Measurements from ENCODE around the gene YIF1A. TPM values are rescaled to one million over a fixed set of nuclear protein-coding genes. Genes with fewer than 3 reads are reported as not detected.

YIF1A gene
- total RNA-seq, 2 experiments from 2014 or later: 39.1 to 45.4 TPM

GRCh38 chr11:66251809-66252208 is 37.1 kb downstream of the YIF1A start:
- Mint-ChIP-seq H3K9me3 (no peaks in the 10 kb centered on the region), H3K27ac (no peak overlapping the region), H3K4me3 (no peak overlapping the region), H3K36me3 (ENCODE audit: low read depth) (peaks cover 8% of the 10 kb centered on the region), H3K4me1 (peaks cover 25% of the 10 kb centered on the region), H3K27me3 (no peaks in the 10 kb centered on the region)
- POLR2A ChIA-PET: no interaction called here
- DNase-seq: no peak
- CTCF ChIA-PET: interaction anchor here (1.3 to 4.5 kb wide), 3 partner anchors 13 to 29 kb away, joined by 3 to 19 read pairs (median 5); no protein-coding TSS in a partner anchor

GRCh38 chr11:66248903-66249302 is 40.0 kb downstream of the YIF1A start:
- POLR2A ChIA-PET: no interaction called here

GRCh38 chr11:66247801-66248200 is 41.1 kb downstream of the YIF1A start:
- Mint-ChIP-seq H3K27me3 (no peaks in the 10 kb centered on the region), H3K4me3 (no peak overlapping the region), H3K27ac (no peak overlapping the region), H3K9me3 (no peaks in the 10 kb centered on the region), H3K4me1 (peaks cover 14% of the 10 kb centered on the region), H3K36me3 (ENCODE audit: low read depth) (peaks cover 12% of the 10 kb centered on the region)
- ChIA-PET POLR2A (no interaction called here), CTCF (interaction anchor here (1.1 to 1.6 kb wide), 2 partner anchors 25 to 138 kb away, joined by 3 to 5 read pairs; no protein-coding TSS in a partner anchor)
- no peak for DNase-seq

More at GRCh38 chr11:66248903-66249302, 40.0 kb downstream of the YIF1A start:
- no peak for DNase-seq
- Mint-ChIP-seq H3K27ac (no peak overlapping the region), H3K4me1 (peaks cover 15% of the 10 kb centered on the region), H3K4me3 (no peak overlapping the region), H3K27me3 (no peaks in the 10 kb centered on the region), H3K9me3 (no peaks in the 10 kb centered on the region), H3K36me3 (ENCODE audit: low read depth) (peaks cover 10% of the 10 kb centered on the region)
- CTCF ChIA-PET: interaction anchor here (1.1 to 4.5 kb wide), 2 partner anchors 26 to 27 kb away, joined by 3 to 19 read pairs; no protein-coding TSS in a partner anchor

DNA sequence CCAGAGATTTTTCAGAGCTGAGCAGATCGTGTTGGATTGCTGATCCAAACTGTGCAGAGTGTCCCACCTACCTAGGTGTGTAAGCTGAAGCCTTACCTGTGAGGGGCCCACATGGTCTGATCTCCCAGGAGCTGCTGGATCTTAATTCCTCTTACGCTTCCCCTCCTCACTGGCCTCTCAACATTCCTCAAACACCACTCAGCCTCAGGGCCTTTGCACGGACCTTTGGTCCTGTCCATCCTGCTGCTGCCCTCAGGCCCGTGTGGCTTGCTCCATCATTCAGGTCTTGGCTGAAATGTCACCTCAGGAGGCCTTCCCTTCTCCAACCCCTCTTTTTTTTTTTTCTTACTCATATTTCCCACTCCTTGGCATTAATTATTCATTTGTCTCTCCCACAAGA is 41.6 kb downstream of the YIF1A start:
- Mint-ChIP-seq H3K4me3 (no peak overlapping the region), H3K36me3 (ENCODE audit: low read depth) (peaks cover 15% of the 10 kb centered on the region), H3K27ac (no peak overlapping the region), H3K27me3 (no peaks in the 10 kb centered on the region), H3K9me3 (no peaks in the 10 kb centered on the region), H3K4me1 (peaks cover 17% of the 10 kb centered on the region)
- ChIA-PET POLR2A (no interaction called here), CTCF (interaction anchor here (0.9 to 1.6 kb wide), 2 partner anchors 25 to 139 kb away, joined by 5 to 6 read pairs; no protein-coding TSS in a partner anchor)
- no peak for DNase-seq

GRCh38 chr11:66243782-66244535 is 45.0 kb downstream of the YIF1A start:
- H3K9me3 Mint-ChIP-seq: no peaks in the 10 kb centered on the region
- H3K36me3 Mint-ChIP-seq (ENCODE audit: low read depth): peaks cover 16% of the 10 kb centered on the region
- no peak for DNase-seq
- CTCF ChIA-PET: interaction anchor here (1.1 to 1.5 kb wide), 4 partner anchors 11 to 39 kb away, joined by 3 to 4 read pairs (median 3); no protein-coding TSS in a partner anchor
- H3K27me3 Mint-ChIP-seq: no peaks in the 10 kb centered on the region
- POLR2A ChIA-PET: interaction anchor here (0.6 kb wide), 1 partner anchor 12 kb away, joined by 3 read pairs; no protein-coding TSS in a partner anchor
- H3K4me1 Mint-ChIP-seq: peaks cover 17% of the 10 kb centered on the region
- no peak overlapping the region for H3K4me3 Mint-ChIP-seq
- peak overlapping the region; percentile 80 for H3K27ac Mint-ChIP-seq

DNA sequence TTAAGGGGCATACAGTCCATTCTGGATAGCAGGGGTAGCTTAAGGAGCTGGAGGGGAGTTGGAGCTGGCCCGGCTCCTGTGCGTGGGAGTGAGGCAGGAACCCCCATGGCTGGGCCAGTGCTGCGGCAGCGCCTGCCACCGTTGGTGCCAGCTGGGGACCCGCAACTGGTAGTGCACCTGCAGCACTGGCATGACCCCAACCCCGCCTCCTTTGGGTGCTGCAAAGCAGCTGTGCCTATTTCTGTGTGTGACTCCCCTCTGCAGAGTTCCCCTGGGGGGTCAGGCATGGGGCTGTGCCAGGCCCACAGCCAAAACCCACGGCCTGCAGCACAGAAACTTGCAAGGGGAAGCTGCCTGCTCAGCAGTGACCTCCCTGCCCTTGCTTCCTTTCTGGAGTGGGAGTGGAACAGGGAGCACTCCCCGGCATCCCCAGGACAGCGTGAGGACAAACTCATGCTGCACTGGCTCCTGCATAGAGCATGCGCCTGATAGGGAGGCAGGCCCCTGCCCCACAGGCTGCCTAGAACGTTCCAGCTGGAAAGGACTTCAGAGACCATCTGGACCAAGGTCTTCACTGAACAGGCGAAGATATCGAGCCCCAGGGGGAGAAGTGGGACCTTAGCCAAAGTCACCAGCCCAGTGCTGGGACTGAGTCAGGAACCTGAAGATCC is 46.7 kb downstream of the YIF1A start:
- H3K36me3 Mint-ChIP-seq (ENCODE audit: low read depth): peaks cover 17% of the 10 kb centered on the region
- H3K9me3 Mint-ChIP-seq: no peaks in the 10 kb centered on the region
- POLR2A ChIA-PET: no interaction called here
- CTCF ChIA-PET: interaction anchor here (0.5 to 2.3 kb wide), 6 partner anchors 11 to 177 kb away, joined by 3 to 18 read pairs (median 3); no protein-coding TSS in a partner anchor
- DNase-seq: no peak
- peaks cover 16% of the 10 kb centered on the region for H3K4me1 Mint-ChIP-seq
- peak overlapping the region; percentile 41 for H3K27ac Mint-ChIP-seq
- no peaks in the 10 kb centered on the region for H3K27me3 Mint-ChIP-seq
- H3K4me3 Mint-ChIP-seq: no peak overlapping the region

DNA sequence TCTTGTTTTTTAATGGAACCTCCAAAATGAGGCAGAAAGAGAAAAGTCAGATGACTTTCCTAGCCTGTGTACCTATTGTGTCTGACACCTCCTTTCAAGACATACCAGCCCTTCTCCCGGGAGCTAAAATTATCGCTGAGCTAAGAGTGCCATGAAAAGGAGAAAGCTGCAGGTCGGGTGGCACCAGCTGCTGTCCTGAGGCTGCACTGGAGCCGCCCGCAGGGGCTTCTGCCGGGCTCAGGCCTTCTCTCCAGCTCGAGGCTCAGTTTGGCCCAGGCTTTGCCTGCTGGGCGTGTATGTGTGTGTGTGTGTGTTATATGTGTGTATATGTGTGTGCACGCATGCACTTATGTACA is 48.2 kb downstream of the YIF1A start:
- H3K27me3 Mint-ChIP-seq: no peaks in the 10 kb centered on the region
- H3K4me3 Mint-ChIP-seq: no peak overlapping the region
- H3K9me3 Mint-ChIP-seq: no peaks in the 10 kb centered on the region
- no peak for DNase-seq
- CTCF ChIA-PET: interaction anchor here (1.0 to 2.3 kb wide), 3 partner anchors 10 to 18 kb away, joined by 3 to 18 read pairs (median 3); no protein-coding TSS in a partner anchor
- H3K4me1 Mint-ChIP-seq: peaks cover 16% of the 10 kb centered on the region
- no peak overlapping the region for H3K27ac Mint-ChIP-seq
- H3K36me3 Mint-ChIP-seq (ENCODE audit: low read depth): peaks cover 18% of the 10 kb centered on the region
- POLR2A ChIA-PET: no interaction called here

GRCh38 chr11:66239998-66240780 is 48.8 kb downstream of the YIF1A start:
- no peak overlapping the region for H3K27ac Mint-ChIP-seq

DNA sequence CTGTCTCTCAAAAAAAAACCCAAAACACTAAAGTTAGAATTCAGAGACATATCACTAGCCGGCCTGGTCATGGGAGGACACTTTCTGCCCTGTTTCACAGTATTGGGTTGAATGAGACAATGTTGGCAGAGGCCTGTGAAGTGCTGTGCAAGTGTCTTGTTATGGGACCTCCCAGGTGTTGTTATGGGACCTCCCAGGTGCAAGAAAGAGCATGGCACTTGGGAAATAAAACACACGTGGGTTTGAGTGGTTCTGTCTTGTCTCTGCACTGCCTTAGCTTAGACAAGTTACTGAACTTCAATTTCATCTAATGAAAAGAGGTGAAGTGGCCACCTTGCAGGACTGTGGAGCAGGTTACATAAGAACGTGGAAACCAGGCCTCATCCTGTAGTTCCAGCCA is 49.4 kb downstream of the YIF1A start:
- H3K4me1 Mint-ChIP-seq: peaks cover 16% of the 10 kb centered on the region
- H3K36me3 Mint-ChIP-seq (ENCODE audit: low read depth): peaks cover 27% of the 10 kb centered on the region
- no peaks in the 10 kb centered on the region for H3K9me3 Mint-ChIP-seq
- no peak for DNase-seq
- no peaks in the 10 kb centered on the region for H3K27me3 Mint-ChIP-seq
- no peak overlapping the region for H3K4me3 Mint-ChIP-seq
- peak overlapping the region; percentile 6 for H3K27ac Mint-ChIP-seq
- CTCF ChIA-PET: no interaction called here
- POLR2A ChIA-PET: no interaction called here

More at GRCh38 chr11:66239998-66240780, 48.8 kb downstream of the YIF1A start:
- H3K4me3 Mint-ChIP-seq: no peak overlapping the region
- peaks cover 23% of the 10 kb centered on the region for H3K36me3 Mint-ChIP-seq (ENCODE audit: low read depth)
- ChIA-PET CTCF (interaction anchor here (1.3 to 2.3 kb wide), 2 partner anchors 13 to 17 kb away, joined by 3 to 18 read pairs; no protein-coding TSS in a partner anchor), POLR2A (no interaction called here)
- DNase-seq: no peak
- peaks cover 16% of the 10 kb centered on the region for H3K4me1 Mint-ChIP-seq
- no peaks in the 10 kb centered on the region for H3K27me3 Mint-ChIP-seq
- H3K9me3 Mint-ChIP-seq: no peaks in the 10 kb centered on the region

DNA sequence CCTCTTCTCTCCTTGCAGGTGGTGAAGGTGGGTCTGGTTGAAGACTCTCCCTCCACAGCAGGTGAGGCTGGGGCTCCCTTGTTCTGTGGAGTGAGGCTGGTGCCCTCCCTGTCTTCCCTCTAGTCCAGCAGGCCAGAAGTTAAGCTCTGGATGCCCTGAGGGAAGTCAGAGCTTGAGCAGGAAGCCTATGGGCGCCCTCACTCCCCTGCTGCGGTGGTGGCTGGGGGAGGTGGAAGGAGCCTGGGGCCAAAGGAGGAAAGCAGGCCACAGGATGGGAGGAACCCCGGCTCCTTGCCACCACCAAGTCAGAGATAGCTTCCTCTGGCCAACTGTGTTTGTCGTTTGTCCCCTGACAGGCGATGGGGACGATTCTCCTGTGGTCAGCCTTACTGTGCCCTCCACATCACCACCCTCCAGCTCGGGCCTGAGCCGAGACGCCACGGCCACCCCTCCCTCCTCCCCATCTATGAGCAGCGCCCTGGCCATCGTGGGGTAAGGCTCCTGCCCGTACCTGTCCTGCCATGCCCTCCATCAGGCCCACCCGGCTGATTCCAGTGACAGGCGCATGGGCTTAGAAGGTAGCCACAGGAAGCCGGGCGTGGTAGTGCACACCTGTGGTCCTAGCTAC is 50.0 kb downstream of the YIF1A start:
- Mint-ChIP-seq H3K4me3 (no peak overlapping the region), H3K9me3 (no peaks in the 10 kb centered on the region), H3K4me1 (peaks cover 14% of the 10 kb centered on the region), H3K36me3 (ENCODE audit: low read depth) (peaks cover 28% of the 10 kb centered on the region), H3K27me3 (no peaks in the 10 kb centered on the region), H3K27ac (peak overlapping the region; percentile 25)
- CTCF ChIA-PET: no interaction called here
- no peak for DNase-seq
- POLR2A ChIA-PET: no interaction called here

- Mint-ChIP-seq H3K27ac (peak overlapping the region; percentile 60), H3K36me3 (ENCODE audit: low read depth) (peaks cover 28% of the 10 kb centered on the region), H3K27me3 (no peaks in the 10 kb centered on the region), H3K4me1 (peaks cover 9% of the 10 kb centered on the region), H3K4me3 (no peak overlapping the region), H3K9me3 (no peaks in the 10 kb centered on the region)
- no peak for DNase-seq
- ChIA-PET CTCF (no interaction called here), POLR2A (no interaction called here)
These were observed 51.1 kb downstream of the YIF1A start for GRCh38 chr11:66237867-66238266.

DNA sequence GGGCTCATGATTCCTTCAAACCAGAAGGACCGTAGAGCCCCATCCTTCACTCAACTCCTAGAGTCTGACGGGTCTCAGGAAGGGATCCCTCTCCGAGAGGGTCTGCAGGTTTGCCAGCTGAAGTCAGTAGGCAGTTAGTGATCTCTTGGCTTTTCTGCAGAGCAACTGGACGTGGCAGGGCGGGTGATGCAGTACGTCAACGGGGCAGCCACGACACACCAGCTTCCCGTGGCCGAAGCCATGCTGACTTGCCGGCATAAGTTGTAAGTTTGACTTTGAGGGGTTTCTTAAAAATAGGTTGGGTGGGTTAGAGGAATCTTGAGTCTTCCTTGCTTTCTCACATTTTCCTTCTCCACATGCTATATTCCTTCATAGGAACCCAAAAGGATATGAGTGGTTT is 53.8 kb downstream of the YIF1A start:
- H3K4me3 Mint-ChIP-seq: no peak overlapping the region
- peaks cover 38% of the 10 kb centered on the region for H3K36me3 Mint-ChIP-seq (ENCODE audit: low read depth)
- CTCF ChIA-PET: interaction anchor here (1.4 to 4.3 kb wide), 3 partner anchors 12 to 47 kb away, joined by 3 to 19 read pairs (median 6); no protein-coding TSS in a partner anchor
- POLR2A ChIA-PET: no interaction called here
- no peaks in the 10 kb centered on the region for H3K4me1 Mint-ChIP-seq
- no peak overlapping the region for H3K27ac Mint-ChIP-seq
- no peak for DNase-seq
- H3K9me3 Mint-ChIP-seq: no peaks in the 10 kb centered on the region
- no peaks in the 10 kb centered on the region for H3K27me3 Mint-ChIP-seq
